GM18511 (cell line): ENCODE results near the gene PTPRN2.
"Not testable (repeated sequence)": the region's sequence is repeated elsewhere in the genome, so short reads cannot be mapped to it uniquely, and the experiment has no call there.

ENCODE experiments used
- ATAC-seq: cut with Tn5 transposase; IDR thresholded peaks from one replicate; pipeline ENCODE4 v1.9.1; 2021; ENCODE audit warnings: mild to moderate bottlenecking, moderate library complexity; ENCODE audit not compliant: unreplicated experiment

PTPRN2 gene

GRCh38 chr7:157980774-157981173, 606.8 kb downstream of the PTPRN2 start:
- ATAC-seq, result no peak

- not testable (repeated sequence) for ATAC-seq
Measured at GRCh38 chr7:157980341-157980731, 607.3 kb downstream of the PTPRN2 start.

GRCh38 chr7:157979636-157980340, 607.8 kb downstream of the PTPRN2 start:
- ATAC-seq, result no peak

GRCh38 chr7:157978766-157979165, 608.9 kb downstream of the PTPRN2 start:
- ATAC-seq, result no peak

- no peak for ATAC-seq
Measured at GRCh38 chr7:157977717-157978496, 609.7 kb downstream of the PTPRN2 start.

- no peak for ATAC-seq
Measured at GRCh38 chr7:157977306-157977705, 610.3 kb downstream of the PTPRN2 start.

GRCh38 chr7:157976406-157976805, 611.2 kb downstream of the PTPRN2 start:
- ATAC-seq, result no peak

GRCh38 chr7:157975401-157976372, 611.9 kb downstream of the PTPRN2 start:
- no peak for ATAC-seq

- no peak for ATAC-seq
Measured at GRCh38 chr7:157974678-157975230, 612.9 kb downstream of the PTPRN2 start.

GRCh38 chr7:157973971-157974677, 613.5 kb downstream of the PTPRN2 start:
- no peak for ATAC-seq

- ATAC-seq, result no peak
Measured at GRCh38 chr7:157972914-157973313, 614.7 kb downstream of the PTPRN2 start.

- no peak for ATAC-seq
Measured at GRCh38 chr7:157971501-157971900, 616.1 kb downstream of the PTPRN2 start.

GRCh38 chr7:157970744-157971143, 616.9 kb downstream of the PTPRN2 start:
- no peak for ATAC-seq

GRCh38 chr7:157969995-157970394, 617.6 kb downstream of the PTPRN2 start:
- no peak for ATAC-seq

- no peak for ATAC-seq
Measured at GRCh38 chr7:157966490-157966889, 621.1 kb downstream of the PTPRN2 start.

- no peak for ATAC-seq
Measured at GRCh38 chr7:157964521-157964920, 623.1 kb downstream of the PTPRN2 start.

- ATAC-seq, result no peak
Measured at GRCh38 chr7:157964016-157964415, 623.6 kb downstream of the PTPRN2 start.

- no peak for ATAC-seq
Measured at GRCh38 chr7:157963526-157963925, 624.1 kb downstream of the PTPRN2 start.

GRCh38 chr7:157962458-157963306, 624.9 kb downstream of the PTPRN2 start:
- ATAC-seq, result no peak
